Nephron progenitor cell (in vitro differentiated cells): ENCODE data around the gene WDFY2.

Experiments
- DNase-seq: peaks from one replicate; pipeline ENCODE4 v3.0.0; 2021
- H3K27ac Mint-ChIP-seq: 2 replicates; pipeline ENCODE4 v1.8.0; 2021; ENCODE audit warnings: mild to moderate bottlenecking, moderate library complexity, mixed read lengths
- H3K27me3 Mint-ChIP-seq: 2 replicates; pipeline ENCODE4 v1.8.0; 2021; ENCODE audit warnings: mild to moderate bottlenecking, low read depth, mixed read lengths; ENCODE audit not compliant: poor library complexity
- H3K36me3 Mint-ChIP-seq: 2 replicates; pipeline ENCODE4 v1.8.0; 2021; ENCODE audit warnings: low read depth, mixed read lengths
- H3K4me1 Mint-ChIP-seq: 2 replicates; pipeline ENCODE4 v1.8.0; 2021; ENCODE audit warnings: mixed read lengths
- H3K4me3 Mint-ChIP-seq: 2 replicates; pipeline ENCODE4 v1.8.0; 2021; ENCODE audit warnings: mild to moderate bottlenecking, moderate library complexity, mixed read lengths
- H3K9me3 Mint-ChIP-seq: 2 replicates; pipeline ENCODE4 v1.8.0; 2021; ENCODE audit warnings: mild to moderate bottlenecking, moderate library complexity, mixed read lengths
- CTCF ChIP-seq: fragments of 200-600 bp; sonication (generic); IDR thresholded peaks from 2 replicates; pipeline ENCODE4 v1.5.0; 2021; ENCODE audit warnings: antibody characterized with exemption

The WDFY2 gene

GRCh38 chr13:51805925-51806324, 221.7 kb downstream of the WDFY2 start:
- Mint-ChIP-seq H3K36me3 (no peaks in the 10 kb centered on the region), H3K4me3 (no peak overlapping the region), H3K9me3 (no peaks in the 10 kb centered on the region), H3K27ac (no peak overlapping the region), H3K27me3 (peaks cover 5% of the 10 kb centered on the region), H3K4me1 (peaks cover 40% of the 10 kb centered on the region)
- no peak for DNase-seq
- no peak for TF ChIP-seq CTCF

- peaks cover 5% of the 10 kb centered on the region for H3K27me3 Mint-ChIP-seq
- no peak for DNase-seq
- peak overlapping the region; percentile 6 for H3K27ac Mint-ChIP-seq
- no peak overlapping the region for H3K4me3 Mint-ChIP-seq
- no peak for TF ChIP-seq CTCF
- H3K36me3 Mint-ChIP-seq = no peaks in the 10 kb centered on the region
- no peaks in the 10 kb centered on the region for H3K9me3 Mint-ChIP-seq
- peaks cover 41% of the 10 kb centered on the region for H3K4me1 Mint-ChIP-seq
These were observed 222.3 kb downstream of the WDFY2 start for GRCh38 chr13:51806566-51806965.

- no peaks in the 10 kb centered on the region for H3K36me3 Mint-ChIP-seq
- H3K4me3 Mint-ChIP-seq = no peak overlapping the region
- peak overlapping the region; percentile 6 for H3K27ac Mint-ChIP-seq
These were observed 222.8 kb downstream of the WDFY2 start for GRCh38 chr13:51807041-51807440.

GRCh38 chr13:51808811-51809210, 224.5 kb downstream of the WDFY2 start:
- no peaks in the 10 kb centered on the region for H3K9me3 Mint-ChIP-seq
- no peak for TF ChIP-seq CTCF
- peaks cover 29% of the 10 kb centered on the region for H3K4me1 Mint-ChIP-seq
- DNase-seq = no peak
- no peak overlapping the region for H3K27ac Mint-ChIP-seq
- no peaks in the 10 kb centered on the region for H3K36me3 Mint-ChIP-seq
- H3K4me3 Mint-ChIP-seq = no peak overlapping the region
- H3K27me3 Mint-ChIP-seq = peaks cover 5% of the 10 kb centered on the region

More at GRCh38 chr13:51807041-51807440, 222.8 kb downstream of the WDFY2 start:
- Mint-ChIP-seq H3K9me3 (no peaks in the 10 kb centered on the region), H3K4me1 (peaks cover 41% of the 10 kb centered on the region), H3K27me3 (peaks cover 5% of the 10 kb centered on the region)
- no peak for TF ChIP-seq CTCF
- DNase-seq = no peak

GRCh38 chr13:51811046-51811445, 226.8 kb downstream of the WDFY2 start:
- no peak overlapping the region for H3K4me3 Mint-ChIP-seq
- no peak overlapping the region for H3K27ac Mint-ChIP-seq
- H3K36me3 Mint-ChIP-seq = no peaks in the 10 kb centered on the region
- no peak for TF ChIP-seq CTCF
- H3K4me1 Mint-ChIP-seq = peaks cover 28% of the 10 kb centered on the region
- DNase-seq = no peak
- no peaks in the 10 kb centered on the region for H3K9me3 Mint-ChIP-seq
- H3K27me3 Mint-ChIP-seq = peaks cover 6% of the 10 kb centered on the region

- Mint-ChIP-seq H3K9me3 (no peaks in the 10 kb centered on the region), H3K36me3 (no peaks in the 10 kb centered on the region), H3K27ac (no peak overlapping the region), H3K27me3 (peaks cover 11% of the 10 kb centered on the region), H3K4me1 (peaks cover 29% of the 10 kb centered on the region), H3K4me3 (no peak overlapping the region)
- no peak for TF ChIP-seq CTCF
- no peak for DNase-seq
These were observed 227.7 kb downstream of the WDFY2 start for GRCh38 chr13:51811920-51812451.
